A673 (cell line): Measurements from ENCODE around the gene AGAP1. TPM values are rescaled to one million over a fixed set of nuclear protein-coding genes. Genes with fewer than 3 reads are reported as not detected.

Experiments
- BruUV-seq: library from RNA; stranded (reverse); fragments of 400-500 nt; replicated peaks from 2 replicates; lab custom pipeline; 2021; lab: Mats Ljungman, UMichigan
- CTCF ChIA-PET: fragments of 300-600 bp; sonication (Branson Sonifier 250); formaldehyde crosslinking; loops from one replicate; lab custom pipeline; 2022; ENCODE audit warnings: antibody characterized with exemption; lab: Charles Lee
- POLR2A ChIA-PET: fragments of 300-600 bp; sonication (Branson Sonifier 250); formaldehyde crosslinking; loops from one replicate; lab custom pipeline; 2022; ENCODE audit warnings: antibody characterized with exemption; ENCODE audit not compliant: low non-redundant PET; lab: Charles Lee
- DNase-seq: peaks from one replicate; pipeline ENCODE4 v3.0.0-alpha.2; 2015; ENCODE audit warnings: low spot score
- H3K27ac ChIP-seq: fragments of 200-600 bp; sonication (generic); 2 replicates; pipeline ENCODE4 v1.5.1; 2016; ENCODE audit warnings: mixed run types, low read depth, mild to moderate bottlenecking, mixed read lengths, antibody characterized with exemption, low read length; ENCODE audit not compliant: poor library complexity, severe bottlenecking
- H3K27me3 ChIP-seq: fragments of 200-600 bp; sonication (generic); replicated peaks from 2 replicates; pipeline ENCODE4 v1.6.1; 2017; ENCODE audit warnings: mixed run types, low read depth, mild to moderate bottlenecking, mixed read lengths, antibody characterized with exemption, low read length; ENCODE audit not compliant: insufficient read depth, poor library complexity
- H3K36me3 ChIP-seq: fragments of 200-600 bp; sonication (generic); 2 replicates; pipeline ENCODE4 v1.6.1; 2016; ENCODE audit warnings: mixed run types, mild to moderate bottlenecking, mixed read lengths, antibody characterized with exemption, low read length; ENCODE audit not compliant: insufficient read depth, poor library complexity, severe bottlenecking
- H3K4me1 ChIP-seq: fragments of 200-600 bp; sonication (generic); 2 replicates; pipeline ENCODE4 v1.6.1; 2017; ENCODE audit warnings: mixed run types, mild to moderate bottlenecking, mixed read lengths, antibody characterized with exemption, low read length; ENCODE audit not compliant: insufficient read depth, poor library complexity, severe bottlenecking
- H3K4me3 ChIP-seq: fragments of 200-600 bp; sonication (generic); 2 replicates; pipeline ENCODE4 v1.5.1; 2016; ENCODE audit warnings: low read depth, mixed run types, mild to moderate bottlenecking, mixed read lengths, low read length; ENCODE audit not compliant: poor library complexity, severe bottlenecking
- H3K9me3 ChIP-seq: fragments of 200-600 bp; sonication (generic); 2 replicates; pipeline ENCODE4 v1.6.1; 2016; ENCODE audit warnings: mixed run types, low read depth, mild to moderate bottlenecking, mixed read lengths, antibody characterized with exemption, low read length; ENCODE audit not compliant: poor library complexity, severe bottlenecking
- EZH2 ChIP-seq: fragments of 200-600 bp; sonication (generic); IDR thresholded peaks from 2 replicates; pipeline ENCODE4 v1.6.1; 2017; ENCODE audit warnings: borderline replicate concordance, low read depth, mild to moderate bottlenecking, mixed read lengths, antibody characterized with exemption, low read length; ENCODE audit not compliant: poor library complexity, severe bottlenecking
- intact Hi-C: fragments of 100-400 bp; cut with micrococcal nuclease; formaldehyde crosslinking; loops from one replicate; pipeline ENCODE4 v1.10.0; 2022; ENCODE audit not compliant: unreplicated experiment
- total RNA-seq: library from RNA; stranded (reverse); gene quantifications from 2 replicates; pipeline ENCODE4 v1.2.3, GENCODE V29; 2021
- TF ChIP-seq, protein P1 (sequence below): fragments of 300-800, 200-600 bp; sonication (generic); conservative IDR thresholded peaks from 2 replicates; pipeline ENCODE4 v1.5.1; 2017; ENCODE audit warnings: low read depth, mild to moderate bottlenecking, antibody characterized with exemption, low read length, moderate library complexity, mixed read lengths

Gene AGAP1
- total RNA-seq, 1 experiment from 2014 or later: 25.3 TPM

- ChIA-PET POLR2A (no interaction called here), CTCF (no interaction called here)
- no peak overlapping the region for H3K4me3 ChIP-seq
- intact Hi-C loops: no loop called here
- no peaks in the 10 kb centered on the region for H3K4me1 ChIP-seq
- H3K9me3 ChIP-seq: no peaks in the 10 kb centered on the region
- no TSS peak for BruUV-seq
- H3K36me3 ChIP-seq: no peaks in the 10 kb centered on the region
- no peak for DNase-seq
- TF ChIP-seq, protein P1, sequence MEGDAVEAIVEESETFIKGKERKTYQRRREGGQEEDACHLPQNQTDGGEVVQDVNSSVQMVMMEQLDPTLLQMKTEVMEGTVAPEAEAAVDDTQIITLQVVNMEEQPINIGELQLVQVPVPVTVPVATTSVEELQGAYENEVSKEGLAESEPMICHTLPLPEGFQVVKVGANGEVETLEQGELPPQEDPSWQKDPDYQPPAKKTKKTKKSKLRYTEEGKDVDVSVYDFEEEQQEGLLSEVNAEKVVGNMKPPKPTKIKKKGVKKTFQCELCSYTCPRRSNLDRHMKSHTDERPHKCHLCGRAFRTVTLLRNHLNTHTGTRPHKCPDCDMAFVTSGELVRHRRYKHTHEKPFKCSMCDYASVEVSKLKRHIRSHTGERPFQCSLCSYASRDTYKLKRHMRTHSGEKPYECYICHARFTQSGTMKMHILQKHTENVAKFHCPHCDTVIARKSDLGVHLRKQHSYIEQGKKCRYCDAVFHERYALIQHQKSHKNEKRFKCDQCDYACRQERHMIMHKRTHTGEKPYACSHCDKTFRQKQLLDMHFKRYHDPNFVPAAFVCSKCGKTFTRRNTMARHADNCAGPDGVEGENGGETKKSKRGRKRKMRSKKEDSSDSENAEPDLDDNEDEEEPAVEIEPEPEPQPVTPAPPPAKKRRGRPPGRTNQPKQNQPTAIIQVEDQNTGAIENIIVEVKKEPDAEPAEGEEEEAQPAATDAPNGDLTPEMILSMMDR: no peak
- TF ChIP-seq EZH2: no peak
- H3K27me3 ChIP-seq: no peaks in the 10 kb centered on the region
- no peak overlapping the region for H3K27ac ChIP-seq
Measured at GRCh38 chr2:235725841-235726240, 232.0 kb downstream of the AGAP1 start.

GRCh38 chr2:235726554-235726953 lies 232.7 kb downstream of the AGAP1 start:
- ChIA-PET POLR2A (no interaction called here), CTCF (interaction anchor here (0.6 kb wide), 1 partner anchor 417 kb away, joined by 3 read pairs; no protein-coding TSS in a partner anchor)
- no peak for DNase-seq
- no peak overlapping the region for H3K4me3 ChIP-seq
- no peaks in the 10 kb centered on the region for H3K27me3 ChIP-seq
- intact Hi-C loops: no loop called here
- H3K4me1 ChIP-seq: no peaks in the 10 kb centered on the region
- no peaks in the 10 kb centered on the region for H3K9me3 ChIP-seq
- H3K27ac ChIP-seq: no peak overlapping the region
- no peaks in the 10 kb centered on the region for H3K36me3 ChIP-seq
- TF ChIP-seq, protein P1: no peak
- TF ChIP-seq EZH2: no peak
- no TSS peak for BruUV-seq

DNA sequence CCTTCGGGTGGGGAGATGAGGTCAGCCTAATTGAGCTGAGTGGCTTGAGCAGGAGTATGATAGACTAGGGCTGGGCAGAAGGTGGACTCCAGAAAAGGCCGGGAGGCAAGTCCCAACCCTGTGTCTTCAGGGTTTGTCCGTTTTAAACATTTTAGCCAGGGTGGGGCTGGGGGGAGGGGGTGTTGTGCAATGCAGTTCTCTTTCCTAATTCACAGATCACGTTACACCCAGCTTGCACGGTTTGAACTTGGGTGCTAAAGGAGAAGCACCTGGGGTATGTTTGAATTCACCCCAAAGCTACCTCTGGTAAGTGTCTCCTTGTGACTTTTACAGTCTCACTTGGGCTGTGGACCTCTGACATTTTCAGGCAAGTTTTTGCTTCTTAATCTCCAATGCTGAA lies 233.3 kb downstream of the AGAP1 start:
- CTCF ChIA-PET: no interaction called here

More for the DNA sequence above, 233.3 kb downstream of the AGAP1 start:
- H3K27me3 ChIP-seq: no peaks in the 10 kb centered on the region
- H3K27ac ChIP-seq: no peak overlapping the region
- POLR2A ChIA-PET: interaction anchor here (0.7 kb wide), 1 partner anchor 199 kb away, joined by 3 read pairs; no protein-coding TSS in a partner anchor
- TF ChIP-seq, protein P1: no peak
- no peak for TF ChIP-seq EZH2
- no peaks in the 10 kb centered on the region for H3K36me3 ChIP-seq
- no TSS peak for BruUV-seq
- H3K4me1 ChIP-seq: no peaks in the 10 kb centered on the region
- H3K4me3 ChIP-seq: no peak overlapping the region
- no peak for DNase-seq
- intact Hi-C loops: no loop called here
- no peaks in the 10 kb centered on the region for H3K9me3 ChIP-seq
